SKM-1 treated with dmso at 0.1 percent for 144 hours (cell line): Measurements from ENCODE around the gene PIGK.
"Not testable (repeated sequence)": the region's sequence is repeated elsewhere in the genome, so short reads cannot be mapped to it uniquely, and the experiment has no call there.

Experiments
- DNase-seq: peaks from one replicate; lab custom pipeline; 2025; ENCODE audit not compliant: unreplicated experiment; lab: John Stamatoyannopoulos, UW

The PIGK gene

GRCh38 chr1:77197351-77197750, 21.9 kb downstream of the PIGK start:
- DNase-seq, result no peak

GRCh38 chr1:77193951-77194350, 25.3 kb downstream of the PIGK start:
- no peak for DNase-seq

- no peak for DNase-seq
Observed at GRCh38 chr1:77188770-77189169, 30.5 kb downstream of the PIGK start.

GRCh38 chr1:77186907-77187306, 32.3 kb downstream of the PIGK start:
- not testable (repeated sequence) for DNase-seq

GRCh38 chr1:77182083-77182482, 37.1 kb downstream of the PIGK start:
- DNase-seq, result no peak

GRCh38 chr1:77179632-77180031, 39.6 kb downstream of the PIGK start:
- DNase-seq, result no peak

GRCh38 chr1:77175230-77175844, 43.9 kb downstream of the PIGK start:
- DNase-seq, result no peak

GRCh38 chr1:77170687-77171086, 48.5 kb downstream of the PIGK start:
- no peak for DNase-seq

GRCh38 chr1:77168358-77168757, 50.9 kb downstream of the PIGK start:
- DNase-seq, result no peak

- no peak for DNase-seq
Observed at GRCh38 chr1:77164434-77164944, 54.7 kb downstream of the PIGK start.

- not testable (repeated sequence) for DNase-seq
Observed at GRCh38 chr1:77159706-77160105, 59.5 kb downstream of the PIGK start.

- no peak for DNase-seq
Observed at GRCh38 chr1:77156214-77156613, 63.0 kb downstream of the PIGK start.

GRCh38 chr1:77146270-77146669, 73.0 kb downstream of the PIGK start:
- DNase-seq, result no peak

- peak; percentile 20 for DNase-seq
Observed at GRCh38 chr1:77143529-77144121, 75.6 kb downstream of the PIGK start.

GRCh38 chr1:77139389-77139788, 79.8 kb downstream of the PIGK start:
- no peak for DNase-seq

- no peak for DNase-seq
Observed at GRCh38 chr1:77134359-77134758, 84.9 kb downstream of the PIGK start.

- no peak for DNase-seq
Observed at GRCh38 chr1:77133731-77134358, 85.4 kb downstream of the PIGK start.

GRCh38 chr1:77126307-77126706, 92.9 kb downstream of the PIGK start:
- DNase-seq, result peak; percentile 61

GRCh38 chr1:77121503-77121902, 97.7 kb downstream of the PIGK start:
- DNase-seq, result no peak

GRCh38 chr1:77120950-77121349, 98.3 kb downstream of the PIGK start:
- no peak for DNase-seq

GRCh38 chr1:77118712-77119111, 100.5 kb downstream of the PIGK start:
- DNase-seq, result no peak

GRCh38 chr1:77104672-77105071, 114.6 kb downstream of the PIGK start:
- no peak for DNase-seq
